Spleen (tissue), 7 donors: ENCODE data around the gene CHMP3.
A peak's percentile ranks its signal among the peaks of the same experiment; 100 is the strongest.

Source experiments
- POLR2A ChIP-seq, 3 donors: fragments of 450-650 bp; IDR thresholded peaks; one replicate each; pipeline ENCODE4 v1.5.1; 2017; ENCODE audit warnings: antibody characterized with exemption in 3 of 3, mild to moderate bottlenecking in 1 of 3
- POLR2AphosphoS5 ChIP-seq, 3 donors: sonication (generic); formaldehyde crosslinking; IDR thresholded peaks; one replicate each; pipeline ENCODE4 v1.5.1; 2017; ENCODE audit warnings: antibody characterized with exemption in 3 of 3
- TF ChIP-seq, protein P1 (sequence below), 11 experiments: fragments of 200-600 bp in 7 of 11; fragments of 450-650 bp in 4 of 11; sonication (generic) in 4 of 11; IDR thresholded peaks in 8 of 11; conservative IDR thresholded peaks in 3 of 11; 1 replicate in 7 of 11; 2 replicates in 4 of 11; pipeline versions ENCODE4 v1.4.0 to v1.8.0; 2016 to 2021; ENCODE audit warnings: antibody characterized with exemption in 11 of 11, inconsistent platforms in 4 of 11, mild to moderate bottlenecking in 1 of 11
- donor health status: DM: no; HTN: no; CAD: no; lungs with moderate emphysema.
- donor health status: DM: no; HTN: no; CAD: no.
- donor health status: DM: no; HTN: no; CAD: no.

DNA sequence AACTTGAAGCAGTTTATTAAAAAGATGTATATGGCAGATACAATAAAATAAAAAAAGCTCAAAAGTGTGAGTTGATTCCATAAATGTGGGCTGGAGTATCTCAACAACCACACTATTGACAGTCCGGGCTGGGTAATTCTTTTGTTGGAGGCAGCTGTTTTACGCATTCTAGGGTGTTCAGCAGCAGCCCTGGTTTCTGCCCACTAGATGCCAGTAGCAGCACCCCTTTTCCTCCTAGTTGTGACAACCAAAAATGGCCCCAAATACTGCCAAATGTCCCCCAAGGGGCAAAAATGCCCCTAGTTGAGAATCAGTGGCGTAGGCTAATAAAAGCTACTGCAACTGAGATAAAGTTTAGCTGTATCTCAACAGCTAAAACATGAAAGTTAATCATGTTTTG, 44.8 kb downstream of the CHMP3 start:
- TF ChIP-seq POLR2AphosphoS5 (IDR thresholded peaks at IDR 0.05) = no peak
- TF ChIP-seq, protein P1, sequence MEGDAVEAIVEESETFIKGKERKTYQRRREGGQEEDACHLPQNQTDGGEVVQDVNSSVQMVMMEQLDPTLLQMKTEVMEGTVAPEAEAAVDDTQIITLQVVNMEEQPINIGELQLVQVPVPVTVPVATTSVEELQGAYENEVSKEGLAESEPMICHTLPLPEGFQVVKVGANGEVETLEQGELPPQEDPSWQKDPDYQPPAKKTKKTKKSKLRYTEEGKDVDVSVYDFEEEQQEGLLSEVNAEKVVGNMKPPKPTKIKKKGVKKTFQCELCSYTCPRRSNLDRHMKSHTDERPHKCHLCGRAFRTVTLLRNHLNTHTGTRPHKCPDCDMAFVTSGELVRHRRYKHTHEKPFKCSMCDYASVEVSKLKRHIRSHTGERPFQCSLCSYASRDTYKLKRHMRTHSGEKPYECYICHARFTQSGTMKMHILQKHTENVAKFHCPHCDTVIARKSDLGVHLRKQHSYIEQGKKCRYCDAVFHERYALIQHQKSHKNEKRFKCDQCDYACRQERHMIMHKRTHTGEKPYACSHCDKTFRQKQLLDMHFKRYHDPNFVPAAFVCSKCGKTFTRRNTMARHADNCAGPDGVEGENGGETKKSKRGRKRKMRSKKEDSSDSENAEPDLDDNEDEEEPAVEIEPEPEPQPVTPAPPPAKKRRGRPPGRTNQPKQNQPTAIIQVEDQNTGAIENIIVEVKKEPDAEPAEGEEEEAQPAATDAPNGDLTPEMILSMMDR (IDR thresholded peaks at IDR 0.05 in 8 of 11, conservative IDR thresholded peaks at IDR 0.05 in 3 of 11) = peak in 8 of 11 experiments; percentile 12 to 46 (median 34)
- no peak for TF ChIP-seq POLR2A (IDR thresholded peaks at IDR 0.05)
